ENCODE measurements around the gene ICAM5.

ICAM5 gene

GRCh38 chr19:10292789-10293636 lies 3.3 kb downstream of the ICAM5 start:
- DNase-seq: no peak

DNA sequence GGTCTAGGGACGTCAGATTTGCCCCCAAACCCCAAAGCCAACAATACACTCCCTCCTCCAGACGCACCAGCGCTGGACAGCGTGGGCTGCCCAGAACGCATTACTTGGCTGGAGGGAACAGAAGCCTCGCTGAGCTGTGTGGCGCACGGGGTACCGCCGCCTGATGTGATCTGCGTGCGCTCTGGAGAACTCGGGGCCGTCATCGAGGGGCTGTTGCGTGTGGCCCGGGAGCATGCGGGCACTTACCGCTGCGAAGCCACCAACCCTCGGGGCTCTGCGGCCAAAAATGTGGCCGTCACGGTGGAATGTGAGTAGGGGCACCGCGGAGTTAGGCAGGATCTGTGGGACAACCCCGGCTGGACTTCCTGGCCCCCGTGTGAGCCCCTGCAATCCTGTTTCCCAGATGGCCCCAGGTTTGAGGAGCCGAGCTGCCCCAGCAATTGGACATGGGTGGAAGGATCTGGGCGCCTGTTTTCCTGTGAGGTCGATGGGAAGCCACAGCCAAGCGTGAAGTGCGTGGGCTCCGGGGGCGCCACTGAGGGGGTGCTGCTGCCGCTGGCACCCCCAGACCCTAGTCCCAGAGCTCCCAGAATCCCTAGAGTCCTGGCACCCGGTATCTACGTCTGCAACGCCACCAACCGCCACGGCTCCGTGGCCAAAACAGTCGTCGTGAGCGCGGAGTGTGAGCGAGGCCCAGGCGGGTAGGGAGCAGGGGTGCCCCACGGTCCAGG lies 4.0 kb downstream of the ICAM5 start:
- DNase-seq: no peak

DNA sequence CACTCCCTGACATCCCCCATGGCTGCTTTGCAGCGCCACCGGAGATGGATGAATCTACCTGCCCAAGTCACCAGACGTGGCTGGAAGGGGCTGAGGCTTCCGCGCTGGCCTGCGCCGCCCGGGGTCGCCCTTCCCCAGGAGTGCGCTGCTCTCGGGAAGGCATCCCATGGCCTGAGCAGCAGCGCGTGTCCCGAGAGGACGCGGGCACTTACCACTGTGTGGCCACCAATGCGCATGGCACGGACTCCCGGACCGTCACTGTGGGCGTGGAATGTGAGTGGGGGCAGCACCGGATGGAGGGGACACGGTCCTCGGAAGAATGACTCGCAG lies 4.6 kb downstream of the ICAM5 start:
- DNase-seq: no peak

DNA sequence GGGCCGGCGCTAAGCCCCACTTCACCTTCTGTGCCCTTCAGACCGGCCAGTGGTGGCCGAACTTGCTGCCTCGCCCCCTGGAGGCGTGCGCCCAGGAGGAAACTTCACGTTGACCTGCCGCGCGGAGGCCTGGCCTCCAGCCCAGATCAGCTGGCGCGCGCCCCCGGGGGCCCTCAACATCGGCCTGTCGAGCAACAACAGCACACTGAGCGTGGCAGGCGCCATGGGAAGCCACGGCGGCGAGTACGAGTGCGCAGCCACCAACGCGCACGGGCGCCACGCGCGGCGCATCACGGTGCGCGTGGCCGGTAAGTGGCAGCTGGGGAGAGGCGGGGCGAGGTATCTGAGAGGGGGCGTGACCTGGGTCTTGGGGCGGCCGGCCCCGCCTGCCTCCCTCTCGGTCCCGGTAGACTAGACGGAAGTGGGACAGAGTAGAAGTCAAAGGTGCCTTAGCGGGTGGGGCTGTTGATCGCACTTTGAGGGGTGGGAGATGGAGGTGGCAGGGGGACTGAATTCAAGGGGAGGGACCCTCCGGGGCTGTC lies 5.6 kb downstream of the ICAM5 start:
- DNase-seq: no peak

- DNase-seq: no peak
Measured at GRCh38 chr19:10295847-10296591, 6.3 kb downstream of the ICAM5 start.

- no peak for DNase-seq
Measured at GRCh38 chr19:10299545-10300458, 10.1 kb downstream of the ICAM5 start.

- no peak for DNase-seq
Measured at GRCh38 chr19:10305139-10305806, 15.5 kb downstream of the ICAM5 start.

DNA sequence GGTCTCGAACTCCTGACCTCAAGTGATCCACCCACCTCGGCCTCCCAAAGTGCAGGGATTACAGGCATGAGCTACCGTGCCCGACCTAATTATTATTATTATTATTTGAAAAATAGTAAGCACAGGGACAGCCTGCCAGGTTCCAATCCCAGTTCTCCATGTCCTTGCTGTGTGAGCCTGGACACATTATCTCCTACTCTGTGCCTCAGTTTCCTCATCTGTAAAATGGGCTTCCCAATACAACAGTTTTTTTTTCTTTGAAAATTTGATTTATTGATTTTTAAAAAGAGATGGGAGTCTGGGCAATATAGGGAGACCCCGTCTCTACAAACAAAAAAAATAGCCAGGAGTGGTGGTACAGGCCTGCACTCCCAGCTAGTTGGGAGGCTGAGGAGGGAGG lies 16.6 kb downstream of the ICAM5 start:
- DNase-seq: no peak

GRCh38 chr19:10309423-10309822 lies 19.7 kb downstream of the ICAM5 start, which contains the start of gene ZGLP1:
ZGLP1 (minus strand) TSS chr19:10309815.
- no peak for DNase-seq

GRCh38 chr19:10315335-10316214 lies 25.8 kb downstream of the ICAM5 start, which contains the start of gene FDX2:
FDX2 (minus strand) TSS chr19:10316015; CDS start chr19:10315996, 19 bp downstream.
- DNase-seq: peak; percentile 82 to 87

- DNase-seq: no peak
Measured at GRCh38 chr19:10316229-10317044, 26.7 kb downstream of the ICAM5 start.

GRCh38 chr19:10317045-10317856 lies 27.5 kb downstream of the ICAM5 start:
- no peak for DNase-seq

DNA sequence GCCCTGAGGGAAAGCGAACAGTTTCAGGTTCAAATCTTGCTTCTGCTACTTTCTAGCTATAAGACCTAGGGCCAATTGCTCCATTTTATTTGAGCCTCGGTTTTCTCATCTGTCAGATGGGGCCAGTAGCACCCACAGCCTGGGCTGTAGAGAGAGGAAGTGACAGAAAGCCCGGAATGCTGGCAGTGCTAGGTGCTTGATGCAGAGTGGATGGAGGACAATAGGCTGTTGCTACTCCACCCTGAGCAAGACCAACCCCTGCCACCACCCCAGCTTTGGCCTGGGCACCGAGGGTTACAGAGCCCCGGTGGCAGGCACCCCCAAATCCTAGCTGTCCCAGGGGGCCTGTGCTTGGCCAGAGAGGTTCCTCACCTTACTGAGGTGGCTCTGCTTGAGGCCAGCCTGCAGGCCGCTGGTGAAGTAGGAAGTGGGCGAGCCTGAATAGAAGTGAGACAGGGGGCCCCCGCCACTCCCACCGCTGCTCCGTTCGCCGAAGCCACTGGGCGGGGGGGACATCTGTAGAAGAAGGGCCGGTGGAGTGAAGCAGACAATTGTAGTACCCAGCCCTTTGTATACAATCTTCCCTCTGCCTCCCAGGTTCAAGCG lies 28.2 kb downstream of the ICAM5 start:
- no peak for DNase-seq

DNA sequence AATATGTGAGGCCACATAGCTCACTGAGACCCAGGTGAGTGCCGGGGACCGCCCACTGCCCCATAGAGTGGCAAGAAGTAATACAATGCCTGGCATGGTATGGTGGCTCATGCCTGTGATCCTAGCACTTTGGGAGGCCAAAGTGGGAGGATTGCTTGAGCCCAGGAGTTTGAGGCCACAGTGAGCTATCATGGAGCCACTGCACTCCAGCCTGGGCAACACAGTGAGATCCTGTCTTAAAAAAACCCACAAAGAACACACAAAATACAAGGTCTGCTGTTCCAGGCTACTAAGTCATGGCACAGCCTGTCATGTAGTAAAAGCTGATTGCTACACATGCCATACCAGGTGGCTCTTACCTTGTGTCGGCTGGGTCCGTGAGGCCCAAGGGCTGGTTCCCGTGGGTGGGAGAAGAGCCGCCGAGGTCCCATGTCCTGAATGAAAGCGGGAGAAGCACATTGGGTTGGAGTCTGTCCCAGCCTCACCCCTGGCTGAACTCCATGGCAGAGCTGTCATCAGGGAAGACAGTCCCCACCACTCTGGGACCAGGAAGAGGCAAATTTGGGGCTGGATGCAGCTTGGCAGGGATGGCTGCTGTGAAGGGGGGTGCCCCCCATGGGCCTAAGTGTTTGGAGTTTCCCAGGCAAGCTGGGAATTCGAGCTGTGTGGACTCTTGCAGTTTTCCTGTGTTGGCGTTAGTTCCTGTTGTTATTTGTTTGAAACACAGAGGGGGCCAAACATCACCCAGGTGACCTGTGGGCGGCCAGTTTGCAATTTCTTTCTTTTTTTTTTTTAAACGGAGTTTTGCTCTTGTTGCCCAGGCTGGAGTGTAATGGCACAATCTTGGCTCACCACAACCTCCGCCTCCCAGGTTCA lies 29.3 kb downstream of the ICAM5 start:
- no peak for DNase-seq

DNA sequence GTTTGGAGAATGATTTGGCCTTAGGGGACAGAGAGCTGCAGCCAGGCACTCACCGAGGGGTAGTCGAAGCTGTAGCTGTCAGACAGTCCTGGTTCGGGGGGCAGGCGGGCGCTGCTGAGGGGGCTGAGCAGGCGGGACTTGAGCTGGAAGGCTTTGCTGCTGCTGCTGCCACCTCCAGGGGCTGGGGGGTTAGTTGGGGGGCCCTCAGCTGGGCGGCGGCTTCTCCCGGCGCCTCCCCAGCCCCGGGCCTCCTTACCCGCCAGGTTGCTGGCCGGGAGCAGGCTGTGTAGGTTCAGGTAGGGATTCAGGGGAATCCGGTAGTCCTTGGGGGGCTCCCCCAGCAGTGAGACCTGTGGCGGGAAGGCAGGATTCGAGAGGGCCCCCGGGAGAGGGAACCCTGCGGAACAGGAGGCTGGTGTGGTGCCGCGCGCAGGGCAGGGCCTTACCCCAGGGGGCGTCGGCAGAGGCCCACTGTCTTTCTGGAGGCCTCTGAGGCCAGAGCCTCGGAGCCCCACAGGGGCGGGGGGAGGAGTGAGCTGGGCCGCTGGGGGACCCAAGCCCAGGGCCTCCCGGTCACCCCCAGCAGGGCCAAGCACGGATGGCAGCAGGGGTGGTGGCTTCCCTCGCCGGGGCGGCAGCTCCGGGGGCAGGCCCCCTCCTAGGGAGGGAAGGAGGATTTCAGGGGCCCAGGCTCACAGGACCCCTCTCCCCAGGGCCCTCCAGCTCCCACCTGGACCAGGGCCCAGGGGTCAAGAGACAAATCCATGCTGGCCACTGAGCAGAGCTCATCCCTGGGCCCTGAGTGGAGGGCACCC lies 31.1 kb downstream of the ICAM5 start:
- DNase-seq: no peak

DNA sequence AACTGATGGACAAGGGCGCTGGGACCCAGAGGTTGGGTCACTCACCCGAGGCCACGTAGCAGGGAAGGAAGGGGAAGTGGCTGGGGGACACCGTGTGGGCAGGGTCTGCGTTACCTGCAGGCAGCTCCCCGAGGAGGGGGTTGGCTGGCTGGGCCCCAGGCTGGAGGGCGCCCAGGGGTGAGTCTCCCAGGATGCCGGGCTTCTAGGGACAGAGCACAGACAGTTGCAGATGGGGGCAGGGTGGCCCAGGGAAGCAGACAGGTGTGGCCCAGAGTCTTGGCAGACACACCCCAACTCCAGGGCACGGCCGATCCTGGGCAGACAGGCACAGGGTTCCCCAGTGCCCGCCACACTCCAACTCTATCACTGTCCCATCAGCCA lies 31.7 kb downstream of the ICAM5 start:
- no peak for DNase-seq

Measured in NCI-H446 (cell line).